ENCODE measurements around the gene EVC2. TPM values are rescaled to one million over a fixed set of nuclear protein-coding genes. Genes with fewer than 3 reads are reported as not detected.

Gene EVC2
- total RNA-seq, 2 donors from 2014 or later: 21.4 to 24.2 TPM

DNA sequence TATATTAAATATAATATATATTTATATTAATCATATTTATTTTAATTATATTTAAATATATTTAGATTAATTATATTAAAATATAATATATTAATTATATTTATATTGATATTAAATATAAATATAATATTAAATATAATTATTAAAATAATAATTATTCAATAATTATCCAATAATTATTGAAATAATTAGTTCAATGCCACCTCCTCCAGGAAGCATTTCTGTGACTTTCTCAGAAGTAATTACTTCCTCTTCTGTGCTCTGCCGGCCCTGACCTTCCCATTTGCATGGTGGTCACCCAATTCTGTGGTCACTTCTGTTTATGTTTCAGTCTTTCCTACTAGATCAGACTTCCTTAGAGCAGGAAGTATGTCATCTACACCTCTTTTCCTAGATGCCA, 45.8 kb downstream of the EVC2 start:
- H3K9me3 ChIP-seq: no peaks in the 10 kb centered on the region
- peaks cover 24% of the 10 kb centered on the region for H3K36me3 ChIP-seq
- H3K4me1 ChIP-seq (ENCODE audit: control insufficient read depth in 1 of 2, low read depth in 2 of 2): no peaks in the 10 kb centered on the region
- DNase-seq (ENCODE audit: low spot score): no peak
- no peak overlapping the region for H3K27ac ChIP-seq
- ATAC-seq (ENCODE audit: insufficient number of reproducible peaks, low FRiP score, low read depth): no peak
- no peak overlapping the region for H3K4me3 ChIP-seq
- TF ChIP-seq CTCF (IDR thresholded peaks at IDR 0.05): no peak
- no peaks in the 10 kb centered on the region for H3K27me3 ChIP-seq (replicated peaks; ENCODE audit: insufficient read depth)

- DNase-seq (ENCODE audit: low spot score) (no peak), ATAC-seq (ENCODE audit: insufficient number of reproducible peaks, low FRiP score, low read depth) (no peak)
- no peak overlapping the region for H3K4me3 ChIP-seq
- TF ChIP-seq CTCF (IDR thresholded peaks at IDR 0.05): no peak
- no peaks in the 10 kb centered on the region for H3K4me1 ChIP-seq (ENCODE audit: control insufficient read depth in 1 of 2, low read depth in 2 of 2)
- H3K36me3 ChIP-seq: peaks cover 26% of the 10 kb centered on the region
- H3K9me3 ChIP-seq: no peaks in the 10 kb centered on the region
- H3K27me3 ChIP-seq (replicated peaks; ENCODE audit: insufficient read depth): no peaks in the 10 kb centered on the region
- H3K27ac ChIP-seq: no peak overlapping the region
Observed at GRCh38 chr4:5661237-5661636, 47.1 kb downstream of the EVC2 start.

DNA sequence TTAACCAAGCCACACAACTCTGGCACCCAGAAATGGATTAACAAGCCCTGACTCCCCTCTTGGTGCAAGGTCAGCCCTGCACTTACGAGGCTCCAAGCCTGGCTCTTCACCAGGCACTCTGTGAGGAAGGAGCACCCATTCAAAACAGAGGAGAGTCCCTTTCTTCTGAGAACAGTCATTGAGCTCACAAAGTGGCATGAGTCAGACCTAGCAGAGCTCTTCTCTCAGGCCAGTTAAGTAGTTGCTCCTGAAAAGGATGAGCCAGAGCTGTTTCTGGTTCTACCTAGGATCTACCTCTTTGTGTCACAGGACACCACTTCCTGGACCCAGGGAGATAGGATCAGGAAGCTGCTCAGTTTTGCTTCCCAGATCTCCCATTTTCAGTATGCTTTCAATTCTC, 48.2 kb downstream of the EVC2 start:
- no peaks in the 10 kb centered on the region for H3K4me1 ChIP-seq (ENCODE audit: control insufficient read depth in 1 of 2, low read depth in 2 of 2)
- no peaks in the 10 kb centered on the region for H3K9me3 ChIP-seq
- DNase-seq (ENCODE audit: low spot score): no peak
- no peaks in the 10 kb centered on the region for H3K27me3 ChIP-seq (replicated peaks; ENCODE audit: insufficient read depth)
- no peak overlapping the region for H3K4me3 ChIP-seq
- H3K27ac ChIP-seq: no peak overlapping the region
- no peak for ATAC-seq (ENCODE audit: insufficient number of reproducible peaks, low FRiP score, low read depth)
- H3K36me3 ChIP-seq: peaks cover 29% of the 10 kb centered on the region
- TF ChIP-seq CTCF (IDR thresholded peaks at IDR 0.05): no peak

DNA sequence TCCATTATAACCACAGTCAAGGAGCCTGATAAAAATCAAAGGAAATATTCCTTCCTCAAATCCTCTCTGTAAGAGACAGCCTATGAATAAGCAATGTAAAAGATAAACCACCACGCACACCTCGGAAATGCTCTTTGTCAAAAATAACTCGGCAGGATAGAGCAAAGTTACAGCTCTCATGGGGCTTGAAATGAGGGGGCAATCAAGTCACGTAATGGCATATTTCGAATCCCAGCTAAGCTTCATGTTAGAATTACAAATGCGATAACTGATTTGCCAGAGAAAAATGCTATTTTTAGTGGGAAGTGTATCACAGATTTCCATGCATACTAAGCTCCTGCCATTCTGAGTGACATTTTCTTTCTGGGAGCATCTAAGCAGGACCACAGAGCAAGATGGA, 49.4 kb downstream of the EVC2 start:
- no peaks in the 10 kb centered on the region for H3K9me3 ChIP-seq
- peaks cover 29% of the 10 kb centered on the region for H3K36me3 ChIP-seq
- ATAC-seq (ENCODE audit: insufficient number of reproducible peaks, low FRiP score, low read depth): no peak
- no peak for DNase-seq (ENCODE audit: low spot score)
- TF ChIP-seq CTCF (IDR thresholded peaks at IDR 0.05): no peak
- no peak overlapping the region for H3K4me3 ChIP-seq
- no peaks in the 10 kb centered on the region for H3K4me1 ChIP-seq (ENCODE audit: control insufficient read depth in 1 of 2, low read depth in 2 of 2)
- H3K27ac ChIP-seq: no peak overlapping the region
- no peaks in the 10 kb centered on the region for H3K27me3 ChIP-seq (replicated peaks; ENCODE audit: insufficient read depth)

GRCh38 chr4:5656415-5656814, 51.9 kb downstream of the EVC2 start:
- H3K36me3 ChIP-seq: peaks cover 26% of the 10 kb centered on the region
- no peaks in the 10 kb centered on the region for H3K4me1 ChIP-seq (ENCODE audit: control insufficient read depth in 1 of 2, low read depth in 2 of 2)
- no peak for TF ChIP-seq CTCF (IDR thresholded peaks at IDR 0.05)
- no peak overlapping the region for H3K4me3 ChIP-seq
- no peak for DNase-seq (ENCODE audit: low spot score)
- no peak overlapping the region for H3K27ac ChIP-seq
- no peak for ATAC-seq (ENCODE audit: insufficient number of reproducible peaks, low FRiP score, low read depth)
- H3K9me3 ChIP-seq: no peaks in the 10 kb centered on the region
- H3K27me3 ChIP-seq (replicated peaks; ENCODE audit: insufficient read depth): no peaks in the 10 kb centered on the region
